Sigmoid colon (tissue), 7 donors: ENCODE measurements around the gene AP1G2. TPM values are rescaled to one million over a fixed set of nuclear protein-coding genes. Genes with fewer than 3 reads are reported as not detected.

Experiments used
- DNase-seq: peaks from one replicate; pipeline ENCODE4 v3.0.0-alpha.2; 2019
- H3K27ac ChIP-seq, 4 donors: fragments of 200-600 bp; sonication (generic); one replicate each; pipeline ENCODE4 v1.5.1; 2016 to 2019; ENCODE audit warnings: mild to moderate bottlenecking in 1 of 4
- H3K27me3 ChIP-seq, 3 donors: fragments of 200-600 bp; sonication (generic); one replicate each; pipeline ENCODE4 v1.5.1; 2019; ENCODE audit warnings: mild to moderate bottlenecking in 1 of 3
- H3K36me3 ChIP-seq, 4 donors: fragments of 200-600 bp; sonication (generic); one replicate each; pipeline ENCODE4 v1.5.1; 2016 to 2019
- H3K4me1 ChIP-seq, 4 donors: fragments of 200-600 bp; sonication (generic); one replicate each; pipeline ENCODE4 v1.5.1; 2017 to 2019
- H3K4me3 ChIP-seq, 4 donors: fragments of 200-600 bp; sonication (generic); one replicate each; pipeline ENCODE4 v1.5.1; 2017 to 2019; ENCODE audit warnings: mild to moderate bottlenecking in 2 of 4, moderate library complexity in 1 of 4
- H3K9me3 ChIP-seq, 4 donors: fragments of 200-600 bp in 3 of 4; sonication (generic) in 3 of 4; one replicate each; pipeline versions ENCODE4 v1.5.1 to v1.6.1; 2013 to 2019
- EP300 ChIP-seq, 4 donors: sonication (generic); formaldehyde crosslinking; IDR thresholded peaks; one replicate each; pipeline ENCODE4 v1.6.1; 2017; ENCODE audit warnings: antibody characterized with exemption in 4 of 4
- POLR2A ChIP-seq, 2 donors: fragments of 450-650 bp; IDR thresholded peaks; one replicate each; pipeline ENCODE4 v1.6.1; 2016; ENCODE audit warnings: antibody characterized with exemption in 2 of 2, mild to moderate bottlenecking in 2 of 2, moderate library complexity in 2 of 2
- POLR2AphosphoS5 ChIP-seq, 4 donors: sonication (generic); formaldehyde crosslinking; IDR thresholded peaks; one replicate each; pipeline ENCODE4 v1.6.1; 2017; ENCODE audit warnings: antibody characterized with exemption in 4 of 4
- WGBS, 2 donors: extraction: QIAGEN DNeasy Blood & Tissue Kit; methylation state at CpG; one replicate each; pipeline ENCODE4 v1.1.7; 2013; 5-methylcytosine and 5-hydroxymethylcytosine counted together
- intact Hi-C: fragments of 100-400 bp; cut with DNase I; formaldehyde crosslinking; loops from one replicate; pipeline ENCODE4 v1.15.1; 2023
- polyA plus RNA-seq, 3 donors: library from polyadenylated mRNA; stranded (reverse); fragments of 200-250 nt; gene quantifications; one replicate each; pipeline ENCODE4 v1.2.3, GENCODE V29; 2013
- total RNA-seq, 4 donors: library from RNA; depleted of rRNA; stranded (reverse); fragments of >200 nt; gene quantifications; one replicate each; pipeline ENCODE4 v1.1.0, GENCODE V29; 2016
- TF ChIP-seq, protein P1 (sequence below), 4 experiments: fragments of 450-650 bp in 3 of 4; fragments of 200-600 bp in 1 of 4; IDR thresholded peaks; one replicate each; pipeline ENCODE4 v1.5.1; 2016 to 2019; ENCODE audit warnings: antibody characterized with exemption in 4 of 4, mild to moderate bottlenecking in 3 of 4, moderate library complexity in 2 of 4
- donor health status: healthy with polysubstance abuse.
- donor health status: Bipolar disorder and iron deficiency.
- donor health status: healthy.

AP1G2 gene
- total and polyA plus RNA-seq, 7 donors, result 16.4 to 124 (median 33.0) TPM

DNA sequence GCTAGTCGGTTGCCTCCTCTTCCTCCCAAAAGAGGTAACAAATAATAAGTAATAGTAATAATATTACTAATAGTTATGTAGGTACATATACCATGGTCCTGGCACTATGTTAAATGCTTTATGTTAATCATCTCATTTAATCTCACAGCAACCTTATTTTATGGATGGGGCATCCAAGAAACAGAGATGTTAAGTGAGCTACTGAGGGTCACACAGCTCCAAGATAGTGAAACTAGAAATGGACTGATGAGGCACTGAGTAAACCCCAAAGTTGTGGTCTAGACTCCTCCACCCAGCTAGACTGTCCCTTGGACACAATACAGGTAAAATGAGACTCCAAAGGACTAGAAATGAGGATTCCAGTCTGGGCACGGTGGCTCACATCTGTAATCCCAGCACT is 31.1 kb downstream of the AP1G2 start:
- Histone ChIP-seq H3K27me3 (no peaks in the 10 kb centered on the region), H3K9me3 (no peaks in the 10 kb centered on the region), H3K4me1 (peaks cover 0 to 10% (median 5%) of the 10 kb centered on the region in 4 donors), H3K27ac (no peak overlapping the region), H3K4me3 (no peak overlapping the region), H3K36me3 (peaks cover 0 to 13% (median 0%) of the 10 kb centered on the region in 4 donors)
- intact Hi-C loops, result no loop called here
- WGBS, 2 donors, result 95 to 96% methylated on average over 2 of the region's 2 CpGs
- no peak for TF ChIP-seq POLR2AphosphoS5 (IDR thresholded peaks at IDR 0.05)
- no peak for DNase-seq

- intact Hi-C loops, result no loop called here
- H3K27ac ChIP-seq, result no peak overlapping the region
- no peak for DNase-seq
- H3K4me3 ChIP-seq, result no peak overlapping the region
- H3K9me3 ChIP-seq, result no peaks in the 10 kb centered on the region
- no peaks in the 10 kb centered on the region for H3K27me3 ChIP-seq
- WGBS, 2 donors, result 88 to 90% methylated on average over 4 of the region's 4 CpGs
- H3K36me3 ChIP-seq, result peaks cover 0 to 13% (median 0%) of the 10 kb centered on the region in 4 donors
- TF ChIP-seq EP300 (IDR thresholded peaks at IDR 0.05) (no peak), POLR2AphosphoS5 (IDR thresholded peaks at IDR 0.05) (no peak), POLR2A (IDR thresholded peaks at IDR 0.05) (no peak)
- TF ChIP-seq, protein P1, sequence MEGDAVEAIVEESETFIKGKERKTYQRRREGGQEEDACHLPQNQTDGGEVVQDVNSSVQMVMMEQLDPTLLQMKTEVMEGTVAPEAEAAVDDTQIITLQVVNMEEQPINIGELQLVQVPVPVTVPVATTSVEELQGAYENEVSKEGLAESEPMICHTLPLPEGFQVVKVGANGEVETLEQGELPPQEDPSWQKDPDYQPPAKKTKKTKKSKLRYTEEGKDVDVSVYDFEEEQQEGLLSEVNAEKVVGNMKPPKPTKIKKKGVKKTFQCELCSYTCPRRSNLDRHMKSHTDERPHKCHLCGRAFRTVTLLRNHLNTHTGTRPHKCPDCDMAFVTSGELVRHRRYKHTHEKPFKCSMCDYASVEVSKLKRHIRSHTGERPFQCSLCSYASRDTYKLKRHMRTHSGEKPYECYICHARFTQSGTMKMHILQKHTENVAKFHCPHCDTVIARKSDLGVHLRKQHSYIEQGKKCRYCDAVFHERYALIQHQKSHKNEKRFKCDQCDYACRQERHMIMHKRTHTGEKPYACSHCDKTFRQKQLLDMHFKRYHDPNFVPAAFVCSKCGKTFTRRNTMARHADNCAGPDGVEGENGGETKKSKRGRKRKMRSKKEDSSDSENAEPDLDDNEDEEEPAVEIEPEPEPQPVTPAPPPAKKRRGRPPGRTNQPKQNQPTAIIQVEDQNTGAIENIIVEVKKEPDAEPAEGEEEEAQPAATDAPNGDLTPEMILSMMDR (IDR thresholded peaks at IDR 0.05), result no peak
- H3K4me1 ChIP-seq, result peaks cover 0 to 10% (median 5%) of the 10 kb centered on the region in 4 donors
These were observed 31.6 kb downstream of the AP1G2 start for GRCh38 chr14:23535943-23536342.

DNA sequence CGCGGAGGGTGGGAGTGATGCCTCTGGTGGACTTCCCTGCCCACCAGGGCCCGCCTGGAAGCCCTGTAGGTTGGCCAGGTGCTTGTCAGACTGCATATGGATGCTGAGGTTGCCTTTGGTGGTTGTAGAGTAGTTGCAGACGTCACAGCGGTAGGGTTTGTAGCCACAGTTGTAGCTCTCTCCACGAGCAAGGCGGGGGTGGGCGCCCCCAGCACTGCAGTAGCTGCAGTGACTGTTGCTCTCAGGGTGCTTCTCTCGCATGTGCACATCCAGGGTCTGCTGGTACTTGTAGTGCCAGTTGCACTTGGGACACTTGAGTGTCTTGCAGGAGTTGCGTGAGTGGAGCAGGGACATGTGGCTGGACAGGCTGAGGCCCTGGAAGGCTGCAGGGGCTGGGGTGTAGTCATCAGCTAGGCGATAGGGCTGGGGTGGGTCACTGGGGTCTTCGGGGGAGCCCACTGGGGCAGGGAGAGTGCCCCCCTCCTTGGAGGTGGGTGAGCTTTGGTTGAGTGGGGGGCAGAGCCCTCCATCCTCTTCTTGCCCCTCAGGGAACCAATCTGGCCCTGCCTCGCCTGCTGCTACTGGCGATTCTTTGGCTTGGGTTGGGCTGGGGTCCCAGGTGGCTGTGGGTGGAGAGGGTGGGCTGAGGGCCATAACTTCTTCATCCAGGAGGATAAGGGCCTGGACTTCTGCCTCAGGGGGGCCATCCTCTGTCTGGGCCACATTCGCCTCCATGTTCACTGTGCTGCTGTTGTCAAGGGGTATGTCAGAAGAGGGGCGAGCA is 33.7 kb downstream of the AP1G2 start:
- peaks cover 0 to 13% (median 0%) of the 10 kb centered on the region in 4 donors for H3K36me3 ChIP-seq
- no peak overlapping the region for H3K27ac ChIP-seq
- peaks cover 0 to 3% (median 1%) of the 10 kb centered on the region in 4 donors for H3K4me1 ChIP-seq
- H3K27me3 ChIP-seq, result no peaks in the 10 kb centered on the region
- WGBS, 2 donors, result 94 to 96% methylated on average over 16 of the region's 16 CpGs
- TF ChIP-seq, protein P1 (IDR thresholded peaks at IDR 0.05), result no peak
- TF ChIP-seq EP300 (IDR thresholded peaks at IDR 0.05), result no peak
- TF ChIP-seq POLR2A (IDR thresholded peaks at IDR 0.05), result no peak
- TF ChIP-seq POLR2AphosphoS5 (IDR thresholded peaks at IDR 0.05), result no peak
- no peak overlapping the region for H3K4me3 ChIP-seq
- intact Hi-C loops, result no loop called here
- DNase-seq, result no peak
- H3K9me3 ChIP-seq, result no peaks in the 10 kb centered on the region

DNA sequence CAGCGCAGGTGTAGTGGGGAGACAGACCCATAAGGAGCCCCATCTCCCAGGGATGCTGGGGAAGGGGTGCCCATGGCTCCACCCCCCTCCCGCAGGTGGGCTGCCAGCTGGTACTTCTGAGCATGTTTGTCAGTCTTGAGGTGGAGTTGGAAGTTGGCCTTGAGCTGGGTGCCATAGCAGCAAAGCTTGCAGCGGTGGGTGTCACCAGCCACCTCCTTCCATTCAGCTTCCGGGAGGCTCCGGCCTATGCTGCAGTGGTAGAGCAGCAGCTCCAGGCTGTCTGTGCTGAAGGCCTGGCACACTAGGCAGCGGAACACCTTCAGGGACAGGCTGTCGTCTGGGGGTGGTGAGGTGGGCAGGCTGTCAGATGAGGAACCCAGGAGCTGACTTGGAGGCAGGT is 34.9 kb downstream of the AP1G2 start:
- H3K27me3 ChIP-seq, result no peaks in the 10 kb centered on the region
- intact Hi-C loops, result no loop called here
- no peaks in the 10 kb centered on the region for H3K9me3 ChIP-seq
- no peak for TF ChIP-seq POLR2AphosphoS5 (IDR thresholded peaks at IDR 0.05)
- TF ChIP-seq EP300 (IDR thresholded peaks at IDR 0.05), result no peak
- TF ChIP-seq POLR2A (IDR thresholded peaks at IDR 0.05), result no peak
- TF ChIP-seq, protein P1 (IDR thresholded peaks at IDR 0.05), result no peak
- no peaks in the 10 kb centered on the region for H3K4me1 ChIP-seq
- WGBS, 2 donors, result 95 to 96% methylated on average over 7 of the region's 7 CpGs
- H3K27ac ChIP-seq, result no peak overlapping the region
- H3K4me3 ChIP-seq, result no peak overlapping the region
- peaks cover 0 to 13% (median 0%) of the 10 kb centered on the region in 4 donors for H3K36me3 ChIP-seq
- DNase-seq, result no peak

DNA sequence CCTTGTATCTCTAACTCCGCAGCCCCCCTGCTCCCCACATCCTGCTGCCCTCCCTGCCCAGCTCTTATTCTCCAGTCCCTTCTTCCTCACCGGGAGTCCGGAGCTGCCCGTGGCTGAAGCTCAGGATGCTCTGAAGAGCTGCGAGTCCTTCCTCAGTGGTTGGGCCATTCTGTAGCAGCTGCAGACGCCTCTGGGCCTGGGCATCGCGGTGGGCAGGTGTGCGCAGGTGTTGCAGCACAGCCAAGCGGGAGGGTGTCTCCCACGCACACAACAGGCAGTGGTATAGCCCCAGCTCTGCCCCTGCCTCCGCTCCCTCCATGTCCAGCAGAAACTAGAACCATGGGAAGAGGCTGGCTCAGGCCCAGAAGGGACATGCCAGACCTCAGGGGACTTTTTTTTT is 36.2 kb downstream of the AP1G2 start:
- Histone ChIP-seq H3K9me3 (no peaks in the 10 kb centered on the region), H3K4me1 (no peaks in the 10 kb centered on the region), H3K4me3 (no peak overlapping the region), H3K27ac (no peak overlapping the region), H3K27me3 (no peaks in the 10 kb centered on the region), H3K36me3 (peaks cover 0 to 13% (median 0%) of the 10 kb centered on the region in 4 donors)
- intact Hi-C loops, result no loop called here
- no peak for DNase-seq
- no peak for TF ChIP-seq POLR2AphosphoS5 (IDR thresholded peaks at IDR 0.05)
- TF ChIP-seq, protein P1 (IDR thresholded peaks at IDR 0.05), result no peak
- no peak for TF ChIP-seq POLR2A (IDR thresholded peaks at IDR 0.05)
- TF ChIP-seq EP300 (IDR thresholded peaks at IDR 0.05), result no peak
- WGBS, 2 donors, result 94 to 95% methylated on average over 12 of the region's 12 CpGs
